Endothelial cell of umbilical vein (primary cell): Measurements from ENCODE around the gene GUCY1A1. TPM values are rescaled to one million over a fixed set of nuclear protein-coding genes. Genes with fewer than 3 reads are reported as not detected.

Experiments
- BruUV-seq: library from RNA; stranded (reverse); fragments of 400-500 nt; replicated peaks from 2 replicates; lab custom pipeline; 2021; lab: Mats Ljungman, UMichigan
- CTCF ChIA-PET: fragments of 300-600, 350-600 bp; sonication (Branson Sonifier 250); formaldehyde crosslinking; loops from one replicate; lab custom pipeline; 2021; ENCODE audit warnings: antibody characterized with exemption, inconsistent platforms; lab: Charles Lee
- POLR2A ChIA-PET: fragments of 300-600, 350-600 bp; sonication (Branson Sonifier 250); formaldehyde crosslinking; loops from one replicate; lab custom pipeline; 2021; ENCODE audit warnings: antibody characterized with exemption, inconsistent platforms; lab: Charles Lee
- DNase-seq: peaks from one replicate; pipeline ENCODE4 v3.0.0-alpha.2; 2011; ENCODE audit warnings: low read depth, low spot score
- FAIRE-seq: peaks from 2 replicates; lab custom pipeline; 2011; peaks lifted over from hg19 to GRCh38; lab: Jason Lieb, UNC
- H2AFZ ChIP-seq: 2 replicates; pipeline ENCODE4 v1.6.0; 2012; ENCODE audit warnings: low read depth, low read length, control low read depth, inconsistent platforms
- H3K27ac ChIP-seq: 2 replicates; pipeline ENCODE4 v1.5.1; 2011; ENCODE audit warnings: low read depth, mild to moderate bottlenecking, control low read depth, low read length, moderate library complexity; ENCODE audit not compliant: insufficient read depth
- H3K27me3 ChIP-seq, 2 experiments: 2 replicates each; pipeline versions ENCODE4 v1.6.0 to v1.6.1; 2011; ENCODE audit warnings: low read length in 2 of 2, mixed read lengths in 1 of 2; ENCODE audit not compliant: control insufficient read depth in 2 of 2, insufficient read depth in 2 of 2
- H3K36me3 ChIP-seq, 2 experiments: 2 replicates in 1 of 2; 3 replicates in 1 of 2; pipeline ENCODE4 v1.5.1; 2011; ENCODE audit warnings: low read length in 2 of 2, mild to moderate bottlenecking in 1 of 2, moderate library complexity in 1 of 2; ENCODE audit not compliant: control insufficient read depth in 2 of 2, insufficient read depth in 2 of 2; ENCODE audit errors: extremely low read depth in 1 of 2
- H3K4me1 ChIP-seq: 3 replicates; pipeline ENCODE4 v1.5.1; 2011; ENCODE audit warnings: mild to moderate bottlenecking, low read length; ENCODE audit not compliant: control insufficient read depth, insufficient read depth; ENCODE audit errors: extremely low read depth
- H3K4me2 ChIP-seq: 2 replicates; pipeline ENCODE4 v1.6.1; 2011; ENCODE audit warnings: low read length, control low read depth, mixed read lengths; ENCODE audit not compliant: insufficient read depth
- H3K4me3 ChIP-seq, 3 experiments: fragments of 200-600 bp in 1 of 3; sonication (generic), shearing (Covaris generic) in 1 of 3; replicated peaks in 1 of 3; 2 replicates each; pipeline ENCODE4 v1.5.1; 2011 to 2016; ENCODE audit warnings: control low read depth in 3 of 3, low read length in 3 of 3, mild to moderate bottlenecking in 2 of 3, inconsistent platforms in 1 of 3, low read depth in 1 of 3, moderate library complexity in 1 of 3; ENCODE audit not compliant: insufficient read depth in 1 of 3
- H3K79me2 ChIP-seq: 2 replicates; pipeline ENCODE4 v1.6.0; 2012; ENCODE audit warnings: low read length, inconsistent platforms; ENCODE audit not compliant: control insufficient read depth, insufficient read depth
- H3K9ac ChIP-seq: replicated peaks from 2 replicates; pipeline ENCODE3; 2011; ENCODE audit warnings: low read length, control low read depth; ENCODE audit not compliant: insufficient read depth; ENCODE audit errors: extremely low read depth
- H3K9me1 ChIP-seq: replicated peaks from 3 replicates; pipeline ENCODE4 v1.6.0; 2011; ENCODE audit warnings: mild to moderate bottlenecking, low read length; ENCODE audit not compliant: control insufficient read depth, insufficient read depth; ENCODE audit errors: extremely low read depth
- H3K9me3 ChIP-seq: replicated peaks from 2 replicates; pipeline ENCODE4 v1.5.1; 2012; ENCODE audit warnings: low read length, inconsistent platforms; ENCODE audit not compliant: control insufficient read depth, insufficient read depth
- H4K20me1 ChIP-seq: replicated peaks from 2 replicates; pipeline ENCODE3; 2011; ENCODE audit warnings: mild to moderate bottlenecking, low read length; ENCODE audit not compliant: control insufficient read depth, insufficient read depth; ENCODE audit errors: extremely low read depth
- EZH2 ChIP-seq: IDR thresholded peaks from 2 replicates; pipeline ENCODE4 v1.6.1; 2012; ENCODE audit warnings: borderline replicate concordance, low read depth, mild to moderate bottlenecking, moderate library complexity, low read length, inconsistent platforms; ENCODE audit not compliant: severe bottlenecking
- FOS ChIP-seq: IDR thresholded peaks from 2 replicates; pipeline ENCODE4 v1.6.1; 2011; ENCODE audit warnings: mild to moderate bottlenecking, low read length, moderate library complexity, borderline replicate concordance; ENCODE audit not compliant: insufficient read depth
- GATA2 ChIP-seq: IDR thresholded peaks from 2 replicates; pipeline ENCODE4 v1.7.0; 2011; ENCODE audit warnings: low read depth, mild to moderate bottlenecking, moderate library complexity, mixed read lengths, low read length; ENCODE audit not compliant: insufficient read length, insufficient read depth
- JUN ChIP-seq: IDR thresholded peaks from 2 replicates; pipeline ENCODE4 v1.6.1; 2011; ENCODE audit warnings: borderline replicate concordance, low read depth; ENCODE audit not compliant: insufficient read length, insufficient read depth
- MYC ChIP-seq: IDR thresholded peaks from one replicate; pipeline ENCODE4 v1.6.1; 2011; ENCODE audit warnings: mild to moderate bottlenecking, low read depth, low read length
- dilution Hi-C: fragments of 300-500 bp; cut with MboI; formaldehyde crosslinking; loops from one replicate; pipeline ENCODE4 v1.15.0; 2019; ENCODE audit warnings: low sequenced_read_pairs; ENCODE audit not compliant: extremely low pct_ligation_motif_present
- intact Hi-C: fragments of 100-400 bp; cut with micrococcal nuclease; formaldehyde crosslinking; loops from one replicate; pipeline ENCODE4 v1.10.0; 2022
- polyA plus RNA-seq, 4 experiments: library from polyadenylated mRNA; depleted of rRNA in 3 of 4; stranded (reverse) in 3 of 4; unstranded in 1 of 4; fragments of >200 nt; gene quantifications; 2 replicates each; pipeline versions ENCODE4 v1.2.1 to v1.2.3, GENCODE V29; 2011 to 2012; ENCODE audit warnings: missing spikeins in 1 of 4
- total RNA-seq: library from RNA; stranded (reverse); gene quantifications from 2 replicates; pipeline ENCODE4 v1.2.3, GENCODE V29; 2021
- TF ChIP-seq, protein P1 (sequence below): IDR thresholded peaks from 2 replicates; pipeline ENCODE4 v1.6.1; 2011; ENCODE audit not compliant: insufficient read depth, insufficient read length

GUCY1A1 gene
- total and polyA plus RNA-seq, 2 donors (not counting 3 experiments of a cell fraction or from before 2014, with no cell fraction given) = 1.3 to 4.4 TPM

DNA sequence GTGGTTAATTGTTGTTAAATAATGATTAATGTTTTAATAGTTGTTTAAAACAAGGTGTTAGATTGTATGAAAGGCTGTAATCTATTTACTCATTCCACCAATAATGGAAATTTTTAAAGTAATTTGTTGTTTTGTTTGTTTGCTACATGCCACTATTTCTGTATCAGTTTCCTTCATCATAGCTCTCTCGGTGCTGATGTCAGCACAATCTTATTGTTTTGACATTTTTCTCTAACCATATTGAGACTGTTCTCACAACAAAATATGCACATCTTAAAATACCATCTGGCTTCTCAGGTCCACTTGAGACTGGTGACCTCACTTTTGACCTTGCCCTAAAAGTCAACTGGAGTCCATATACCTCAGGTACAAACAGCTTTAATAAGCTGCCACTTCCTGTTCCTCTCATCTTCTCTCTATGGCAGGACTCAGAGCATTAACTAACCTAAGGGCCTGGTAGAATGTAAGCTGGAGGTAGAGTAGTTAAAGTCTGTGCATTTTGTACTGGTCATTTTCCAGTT is 91.2 kb downstream of the GUCY1A1 start:
- H4K20me1 ChIP-seq = no peaks in the 10 kb centered on the region
- no peak overlapping the region for H3K4me2 ChIP-seq
- POLR2A ChIA-PET = no interaction called here
- H3K4me1 ChIP-seq = peaks cover 6% of the 10 kb centered on the region
- CTCF ChIA-PET = interaction anchor here (0.9 to 2.2 kb wide), 6 partner anchors 15 to 228 kb away, joined by 3 to 13 read pairs (median 4); no protein-coding TSS in a partner anchor
- intact Hi-C loops (loop anchor here (1.0 kb wide), 1 partner anchor 316 kb away; no protein-coding TSS in a partner anchor), dilution Hi-C loops (no loop called here)
- no peaks in the 10 kb centered on the region for H3K9me1 ChIP-seq
- TF ChIP-seq GATA2 = no peak
- TF ChIP-seq MYC = no peak
- TF ChIP-seq EZH2 = no peak
- TF ChIP-seq JUN = no peak
- TF ChIP-seq, protein P1, sequence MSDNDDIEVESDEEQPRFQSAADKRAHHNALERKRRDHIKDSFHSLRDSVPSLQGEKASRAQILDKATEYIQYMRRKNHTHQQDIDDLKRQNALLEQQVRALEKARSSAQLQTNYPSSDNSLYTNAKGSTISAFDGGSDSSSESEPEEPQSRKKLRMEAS = no peak
- TF ChIP-seq FOS = no peak
- no peak for FAIRE-seq
- no peaks in the 10 kb centered on the region for H3K9me3 ChIP-seq
- H3K4me3 ChIP-seq = no peak overlapping the region
- H3K36me3 ChIP-seq = no peaks in the 10 kb centered on the region
- no peaks in the 10 kb centered on the region for H3K79me2 ChIP-seq
- no peak overlapping the region for H3K27ac ChIP-seq
- no peaks in the 10 kb centered on the region for H3K27me3 ChIP-seq
- H3K9ac ChIP-seq = no peak overlapping the region
- no peak overlapping the region for H2AFZ ChIP-seq
- BruUV-seq = no TSS peak
- no peak for DNase-seq
